ENCODE results near the gene SPAM1. TPM values are rescaled to one million over a fixed set of nuclear protein-coding genes. Genes with fewer than 3 reads are reported as not detected.

Gene SPAM1
- total and polyA plus RNA-seq, 7 experiments from 2014 or later = not detected

GRCh38 chr7:123944395-123944794 lies 19.4 kb downstream of the SPAM1 start:
- no peak for ATAC-seq
- H3K4me3 Mint-ChIP-seq = no peak overlapping the region
- Histone ChIP-seq H3K9me3 (ENCODE audit: control insufficient read depth in 2 of 3, low read length in 3 of 3) (no peaks in the 10 kb centered on the region), H3K27me3 (ENCODE audit: control insufficient read depth in 2 of 2, insufficient read depth in 2 of 2, low read length in 2 of 2) (no peaks in the 10 kb centered on the region), H3K4me1 (ENCODE audit: control insufficient read depth in 2 of 2, insufficient read depth in 2 of 2, low read length in 2 of 2) (no peaks in the 10 kb centered on the region), H3K4me3 (ENCODE audit: low read length) (no peak overlapping the region), H3K27ac (ENCODE audit: low read depth, low read length) (no peak overlapping the region), H3K36me3 (ENCODE audit: control insufficient read depth in 2 of 3, insufficient read depth in 3 of 3, low read length in 3 of 3) (no peaks in the 10 kb centered on the region)
- H3K27ac Mint-ChIP-seq = no peak overlapping the region
- ChIA-PET POLR2A (no interaction called here), CTCF (no interaction called here)
- no peaks in the 10 kb centered on the region for H3K36me3 Mint-ChIP-seq
- peaks cover 4 to 17% (median 11%) of the 10 kb centered on the region in 5 donors for H3K27me3 Mint-ChIP-seq
- intact Hi-C loops (cut with micrococcal nuclease) = no loop called here
- no peaks in the 10 kb centered on the region for H3K4me1 Mint-ChIP-seq
- no peak for DNase-seq
- H3K9me3 Mint-ChIP-seq = no peaks in the 10 kb centered on the region

GRCh38 chr7:123945938-123946337 lies 20.9 kb downstream of the SPAM1 start:
- no peak overlapping the region for H3K4me3 ChIP-seq (ENCODE audit: low read length)
- no peaks in the 10 kb centered on the region for H3K9me3 ChIP-seq (ENCODE audit: control insufficient read depth in 2 of 3, low read length in 3 of 3)
- H3K27me3 ChIP-seq (ENCODE audit: control insufficient read depth in 2 of 2, insufficient read depth in 2 of 2, low read length in 2 of 2) = no peaks in the 10 kb centered on the region
- H3K27me3 Mint-ChIP-seq = peaks cover 0 to 21% (median 5%) of the 10 kb centered on the region in 5 donors
- no peak overlapping the region for H3K27ac ChIP-seq (ENCODE audit: low read depth, low read length)
- H3K4me1 Mint-ChIP-seq = no peaks in the 10 kb centered on the region
- DNase-seq = no peak
- POLR2A ChIA-PET = no interaction called here
- peaks cover 0 to 1% (median 0%) of the 10 kb centered on the region in 11 donors for H3K9me3 Mint-ChIP-seq
- no peaks in the 10 kb centered on the region for H3K4me1 ChIP-seq (ENCODE audit: control insufficient read depth in 2 of 2, insufficient read depth in 2 of 2, low read length in 2 of 2)
- H3K27ac Mint-ChIP-seq = no peak overlapping the region
- H3K4me3 Mint-ChIP-seq = no peak overlapping the region
- CTCF ChIA-PET = no interaction called here
- intact Hi-C loops (cut with micrococcal nuclease) = no loop called here
- no peak for ATAC-seq
- no peaks in the 10 kb centered on the region for H3K36me3 Mint-ChIP-seq
- no peaks in the 10 kb centered on the region for H3K36me3 ChIP-seq (ENCODE audit: control insufficient read depth in 2 of 3, insufficient read depth in 3 of 3, low read length in 3 of 3)

- ATAC-seq (no peak), DNase-seq (no peak)
- H3K27ac ChIP-seq (ENCODE audit: low read depth, low read length) = no peak overlapping the region
- peaks cover 0 to 11% (median 4%) of the 10 kb centered on the region in 5 donors for H3K27me3 Mint-ChIP-seq
- intact Hi-C loops (cut with micrococcal nuclease) = no loop called here
- H3K9me3 Mint-ChIP-seq = peaks cover 0 to 3% (median 0%) of the 10 kb centered on the region in 11 donors
- CTCF ChIA-PET = no interaction called here
- no peak overlapping the region for H3K4me3 ChIP-seq (ENCODE audit: low read length)
- no peaks in the 10 kb centered on the region for H3K36me3 Mint-ChIP-seq
- H3K4me1 ChIP-seq (ENCODE audit: control insufficient read depth in 2 of 2, insufficient read depth in 2 of 2, low read length in 2 of 2) = no peaks in the 10 kb centered on the region
- H3K4me1 Mint-ChIP-seq = no peaks in the 10 kb centered on the region
- H3K27me3 ChIP-seq (ENCODE audit: control insufficient read depth in 2 of 2, insufficient read depth in 2 of 2, low read length in 2 of 2) = no peaks in the 10 kb centered on the region
- no peaks in the 10 kb centered on the region for H3K36me3 ChIP-seq (ENCODE audit: control insufficient read depth in 2 of 3, insufficient read depth in 3 of 3, low read length in 3 of 3)
- no peak overlapping the region for H3K4me3 Mint-ChIP-seq
- no peaks in the 10 kb centered on the region for H3K9me3 ChIP-seq (ENCODE audit: control insufficient read depth in 2 of 3, low read length in 3 of 3)
- POLR2A ChIA-PET = no interaction called here
- no peak overlapping the region for H3K27ac Mint-ChIP-seq
These were observed 23.1 kb downstream of the SPAM1 start for GRCh38 chr7:123948136-123948535.

GRCh38 chr7:123958186-123958703 lies 33.2 kb downstream of the SPAM1 start:
- no peaks in the 10 kb centered on the region for H3K4me1 Mint-ChIP-seq
- intact Hi-C loops (cut with micrococcal nuclease) = no loop called here

GRCh38 chr7:123961771-123962170 lies 36.7 kb downstream of the SPAM1 start:
- intact Hi-C loops (cut with micrococcal nuclease) = no loop called here
- peaks cover 0 to 10% (median 4%) of the 10 kb centered on the region in 5 donors for H3K27me3 Mint-ChIP-seq
- no peak overlapping the region for H3K27ac ChIP-seq (ENCODE audit: low read depth, low read length)
- H3K9me3 ChIP-seq (ENCODE audit: control insufficient read depth in 2 of 3, low read length in 3 of 3) = no peaks in the 10 kb centered on the region
- ATAC-seq (no peak), DNase-seq (no peak)
- no peaks in the 10 kb centered on the region for H3K36me3 ChIP-seq (ENCODE audit: control insufficient read depth in 2 of 3, insufficient read depth in 3 of 3, low read length in 3 of 3)
- no peak overlapping the region for H3K27ac Mint-ChIP-seq
- CTCF ChIA-PET = no interaction called here
- no peaks in the 10 kb centered on the region for H3K27me3 ChIP-seq (ENCODE audit: control insufficient read depth in 2 of 2, insufficient read depth in 2 of 2, low read length in 2 of 2)
- POLR2A ChIA-PET = no interaction called here
- H3K4me3 ChIP-seq (ENCODE audit: low read length) = no peak overlapping the region
- H3K4me3 Mint-ChIP-seq = no peak overlapping the region
- H3K4me1 Mint-ChIP-seq = no peaks in the 10 kb centered on the region
- H3K4me1 ChIP-seq (ENCODE audit: control insufficient read depth in 2 of 2, insufficient read depth in 2 of 2, low read length in 2 of 2) = no peaks in the 10 kb centered on the region
- H3K36me3 Mint-ChIP-seq = no peaks in the 10 kb centered on the region
- peaks cover 0 to 8% (median 0%) of the 10 kb centered on the region in 11 donors for H3K9me3 Mint-ChIP-seq

More at GRCh38 chr7:123958186-123958703, 33.2 kb downstream of the SPAM1 start:
- Histone ChIP-seq H3K4me3 (ENCODE audit: low read length) (no peak overlapping the region), H3K27me3 (ENCODE audit: control insufficient read depth in 2 of 2, insufficient read depth in 2 of 2, low read length in 2 of 2) (no peaks in the 10 kb centered on the region), H3K36me3 (ENCODE audit: control insufficient read depth in 2 of 3, insufficient read depth in 3 of 3, low read length in 3 of 3) (no peaks in the 10 kb centered on the region), H3K4me1 (ENCODE audit: control insufficient read depth in 2 of 2, insufficient read depth in 2 of 2, low read length in 2 of 2) (no peaks in the 10 kb centered on the region), H3K9me3 (ENCODE audit: control insufficient read depth in 2 of 3, low read length in 3 of 3) (no peaks in the 10 kb centered on the region), H3K27ac (ENCODE audit: low read depth, low read length) (no peak overlapping the region)
- no peak overlapping the region for H3K27ac Mint-ChIP-seq
- H3K4me3 Mint-ChIP-seq = no peak overlapping the region
- peaks cover 0 to 14% (median 0%) of the 10 kb centered on the region in 5 donors for H3K27me3 Mint-ChIP-seq
- CTCF ChIA-PET = no interaction called here
- DNase-seq (no peak), ATAC-seq (no peak)
- H3K9me3 Mint-ChIP-seq = peaks cover 0 to 6% (median 0%) of the 10 kb centered on the region in 11 donors
- no peaks in the 10 kb centered on the region for H3K36me3 Mint-ChIP-seq
- POLR2A ChIA-PET = no interaction called here

DNA sequence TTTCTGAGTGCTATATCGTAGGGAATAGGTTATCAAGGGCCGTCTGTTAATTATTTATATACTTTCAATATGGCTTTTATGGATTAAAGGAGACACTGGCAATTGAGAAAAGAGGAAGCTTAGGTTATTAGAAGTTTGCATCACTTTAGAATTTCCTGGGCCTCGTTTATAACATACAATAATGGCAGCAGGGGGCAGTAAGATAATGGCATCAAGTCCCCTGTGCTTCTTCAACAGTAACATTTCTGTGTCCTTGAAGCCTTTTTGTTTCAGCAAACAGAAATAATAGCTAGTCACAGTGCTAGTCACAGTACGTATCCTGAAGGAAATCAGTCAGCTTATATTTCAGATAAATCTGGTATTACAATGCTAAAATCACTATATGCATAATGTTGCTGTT lies 41.9 kb downstream of the SPAM1 start:
- Mint-ChIP-seq H3K27me3 (peaks cover 0 to 4% (median 0%) of the 10 kb centered on the region in 5 donors), H3K27ac (no peak overlapping the region), H3K4me1 (no peaks in the 10 kb centered on the region), H3K36me3 (no peaks in the 10 kb centered on the region), H3K4me3 (no peak overlapping the region), H3K9me3 (peaks cover 0 to 13% (median 0%) of the 10 kb centered on the region in 11 donors)
- Histone ChIP-seq H3K9me3 (ENCODE audit: control insufficient read depth in 2 of 3, low read length in 3 of 3) (no peaks in the 10 kb centered on the region), H3K27me3 (ENCODE audit: control insufficient read depth in 2 of 2, insufficient read depth in 2 of 2, low read length in 2 of 2) (no peaks in the 10 kb centered on the region), H3K36me3 (ENCODE audit: control insufficient read depth in 2 of 3, insufficient read depth in 3 of 3, low read length in 3 of 3) (no peaks in the 10 kb centered on the region), H3K4me1 (ENCODE audit: control insufficient read depth in 2 of 2, insufficient read depth in 2 of 2, low read length in 2 of 2) (no peaks in the 10 kb centered on the region), H3K4me3 (ENCODE audit: low read length) (no peak overlapping the region), H3K27ac (ENCODE audit: low read depth, low read length) (no peak overlapping the region)
- intact Hi-C loops (cut with micrococcal nuclease) = no loop called here
- CTCF ChIA-PET = no interaction called here
- DNase-seq (no peak), ATAC-seq (no peak)
- POLR2A ChIA-PET = no interaction called here

DNA sequence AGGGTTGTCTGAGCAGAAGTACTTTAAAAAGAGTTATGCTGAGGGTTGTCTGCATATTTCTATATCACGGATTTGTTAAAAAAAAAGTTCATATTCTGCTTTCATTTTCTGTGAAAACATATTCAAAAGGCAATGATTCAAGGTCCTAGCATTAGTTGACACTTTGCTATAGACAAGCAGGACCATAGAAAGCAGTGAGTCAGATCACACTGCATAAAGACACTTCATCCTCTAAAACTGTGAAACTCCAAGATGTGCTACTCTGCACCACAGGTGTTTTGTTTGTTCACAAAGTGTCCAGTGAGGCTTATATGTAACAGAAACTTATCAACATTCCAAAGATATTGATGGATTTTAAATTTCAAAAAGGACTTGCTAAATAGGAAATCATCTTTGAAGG lies 47.0 kb downstream of the SPAM1 start:
- peaks cover 0 to 12% (median 0%) of the 10 kb centered on the region in 11 donors for H3K9me3 Mint-ChIP-seq
- ChIA-PET CTCF (no interaction called here), POLR2A (no interaction called here)
- DNase-seq = no peak
- H3K36me3 Mint-ChIP-seq = no peaks in the 10 kb centered on the region
- peaks cover 0 to 9% (median 5%) of the 10 kb centered on the region in 5 donors for H3K27me3 Mint-ChIP-seq
- H3K27ac Mint-ChIP-seq = no peak overlapping the region
- no peak overlapping the region for H3K4me3 Mint-ChIP-seq
- Histone ChIP-seq H3K27ac (ENCODE audit: low read depth, low read length) (no peak overlapping the region), H3K4me1 (ENCODE audit: control insufficient read depth in 2 of 2, insufficient read depth in 2 of 2, low read length in 2 of 2) (no peaks in the 10 kb centered on the region), H3K9me3 (ENCODE audit: control insufficient read depth in 2 of 3, low read length in 3 of 3) (no peaks in the 10 kb centered on the region), H3K27me3 (ENCODE audit: control insufficient read depth in 2 of 2, insufficient read depth in 2 of 2, low read length in 2 of 2) (no peaks in the 10 kb centered on the region), H3K4me3 (ENCODE audit: low read length) (no peak overlapping the region), H3K36me3 (ENCODE audit: control insufficient read depth in 2 of 3, insufficient read depth in 3 of 3, low read length in 3 of 3) (no peaks in the 10 kb centered on the region)
- intact Hi-C loops (cut with micrococcal nuclease) = no loop called here
- no peak for ATAC-seq
- H3K4me1 Mint-ChIP-seq = no peaks in the 10 kb centered on the region
